ENCODE results near the gene IL1RAP.

The IL1RAP gene

DNA sequence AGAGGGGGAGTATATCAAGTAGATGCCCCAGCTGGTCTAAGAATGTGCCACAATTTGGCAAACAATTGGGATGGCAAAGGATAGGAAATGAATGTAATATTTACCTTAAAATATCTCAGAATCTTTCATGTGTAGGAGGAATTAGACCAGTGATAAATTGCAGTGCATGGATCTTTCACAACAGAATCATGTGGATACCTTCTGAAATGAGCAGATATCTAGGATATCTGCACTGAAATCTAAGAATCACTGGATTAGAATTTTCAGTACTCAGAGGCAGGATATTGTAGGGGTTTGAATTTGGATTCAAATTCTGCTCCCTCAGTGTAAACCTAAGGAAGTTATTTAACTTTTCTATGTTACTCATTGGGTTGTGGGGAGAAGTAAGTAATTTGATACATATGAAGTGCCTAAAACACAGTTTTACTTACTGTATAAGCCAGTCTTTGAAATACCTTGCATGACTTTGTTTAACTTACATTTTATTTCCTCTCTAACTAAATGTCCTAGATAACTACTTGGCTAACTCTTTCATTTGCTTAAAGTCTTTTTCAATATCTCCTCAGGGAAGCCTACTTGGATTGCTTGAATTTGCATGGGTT is 8.8 kb downstream of the IL1RAP start:
- DNase-seq: no peak
- Mint-ChIP-seq H3K36me3 (peaks cover 7% of the 10 kb centered on the region), H3K27me3 (no peaks in the 10 kb centered on the region), H3K4me3 (no peak overlapping the region), H3K27ac (no peak overlapping the region), H3K9me3 (no peaks in the 10 kb centered on the region), H3K4me1 (no peaks in the 10 kb centered on the region)
- CTCF ChIA-PET: no interaction called here

DNA sequence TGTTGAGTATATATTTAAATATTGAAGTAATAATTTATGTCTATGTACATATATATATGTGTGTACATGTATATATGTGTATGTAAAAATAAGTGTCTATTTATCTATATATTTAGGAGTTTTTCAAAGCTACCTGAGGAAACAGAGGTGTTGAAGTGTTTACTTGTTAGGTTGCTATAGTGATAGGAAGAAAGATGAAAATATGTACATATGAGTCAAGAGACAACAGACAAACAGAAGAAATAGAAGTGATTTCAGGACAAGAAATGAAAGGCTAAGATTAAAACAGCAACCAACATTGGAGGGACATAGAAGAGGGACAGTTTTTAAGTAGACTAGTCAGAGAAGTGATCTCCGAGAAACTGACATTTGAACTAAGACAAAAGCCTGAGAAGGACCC is 11.1 kb downstream of the IL1RAP start:
- no peaks in the 10 kb centered on the region for H3K9me3 Mint-ChIP-seq
- H3K4me3 Mint-ChIP-seq: no peak overlapping the region
- peaks cover 5% of the 10 kb centered on the region for H3K36me3 Mint-ChIP-seq
- no peaks in the 10 kb centered on the region for H3K27me3 Mint-ChIP-seq
- CTCF ChIA-PET: no interaction called here
- no peaks in the 10 kb centered on the region for H3K4me1 Mint-ChIP-seq
- H3K27ac Mint-ChIP-seq: no peak overlapping the region
- DNase-seq: no peak

DNA sequence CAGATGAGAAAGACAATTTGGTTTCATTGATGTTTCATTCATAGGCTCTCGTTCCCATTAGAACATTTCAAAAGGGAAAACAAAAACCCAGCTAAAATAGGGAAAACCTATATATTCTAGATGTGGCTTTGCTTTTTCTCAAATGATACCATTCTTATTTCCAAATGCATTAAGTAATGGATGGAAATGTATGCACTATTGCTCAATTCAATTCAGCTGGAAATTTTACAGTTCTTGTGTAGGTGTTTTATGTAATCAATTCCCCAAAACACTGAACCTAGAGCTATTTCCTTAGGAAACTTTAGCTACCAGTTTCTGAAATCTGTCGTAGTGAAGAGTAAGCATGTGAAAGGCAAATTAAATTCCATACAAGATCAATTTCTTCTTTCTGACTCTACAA is 11.7 kb downstream of the IL1RAP start:
- H3K9me3 Mint-ChIP-seq: no peaks in the 10 kb centered on the region
- peaks cover 7% of the 10 kb centered on the region for H3K36me3 Mint-ChIP-seq
- H3K4me3 Mint-ChIP-seq: no peak overlapping the region
- no peak overlapping the region for H3K27ac Mint-ChIP-seq
- no peaks in the 10 kb centered on the region for H3K4me1 Mint-ChIP-seq
- CTCF ChIA-PET: no interaction called here
- no peak for DNase-seq
- H3K27me3 Mint-ChIP-seq: no peaks in the 10 kb centered on the region

DNA sequence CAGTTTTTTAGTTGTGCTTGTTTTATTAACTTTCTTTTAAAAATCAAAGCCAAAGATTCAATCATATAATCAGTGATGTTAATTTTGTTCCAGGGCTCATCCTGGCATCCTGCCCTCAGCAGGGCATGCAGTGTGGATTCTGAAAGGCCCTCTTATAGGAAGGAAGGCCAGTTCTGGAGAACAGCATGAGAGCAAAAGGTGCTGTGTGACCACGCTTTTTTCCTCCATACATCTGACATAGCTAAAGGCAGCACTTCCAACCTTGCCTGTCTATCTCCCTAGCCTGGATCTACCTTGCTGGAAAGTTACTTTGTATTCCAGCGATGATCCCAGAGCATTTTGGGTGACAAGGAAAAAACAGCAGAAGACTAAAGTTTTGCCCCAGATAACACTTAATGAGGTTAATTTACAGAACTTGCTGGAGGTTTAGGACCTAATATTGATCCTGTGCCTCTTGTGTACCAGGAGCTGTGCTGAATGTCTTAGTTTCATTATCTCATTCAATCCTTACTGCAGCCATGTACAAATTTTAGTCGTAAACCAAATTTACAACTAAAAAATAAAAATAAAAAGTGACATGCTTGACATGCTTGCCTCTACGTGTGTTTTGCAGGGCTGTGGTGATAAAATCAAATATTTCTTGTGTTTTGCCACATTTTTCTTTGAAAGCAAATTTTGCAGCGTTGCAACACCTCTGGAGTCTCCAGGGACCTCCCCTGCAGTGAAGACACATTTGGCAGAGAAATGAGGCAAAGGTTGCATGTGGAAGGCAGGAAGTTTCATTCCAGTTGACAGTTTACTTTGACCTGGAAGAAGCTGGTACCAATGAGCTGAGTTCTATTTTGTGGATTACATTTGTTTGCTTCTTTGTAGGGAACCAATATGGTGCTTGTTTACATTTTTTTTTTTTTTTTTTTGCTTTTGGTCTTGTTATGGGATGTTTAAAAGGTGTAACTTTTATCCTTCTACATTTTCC is 13.2 kb downstream of the IL1RAP start:
- Mint-ChIP-seq H3K36me3 (peaks cover 8% of the 10 kb centered on the region), H3K27me3 (no peaks in the 10 kb centered on the region), H3K9me3 (no peaks in the 10 kb centered on the region), H3K4me1 (no peaks in the 10 kb centered on the region), H3K27ac (no peak overlapping the region), H3K4me3 (no peak overlapping the region)
- no peak for DNase-seq
- CTCF ChIA-PET: interaction anchor here (1.0 to 1.4 kb wide), 2 partner anchors 12 to 170 kb away, joined by 4 to 5 read pairs; no protein-coding TSS in a partner anchor

DNA sequence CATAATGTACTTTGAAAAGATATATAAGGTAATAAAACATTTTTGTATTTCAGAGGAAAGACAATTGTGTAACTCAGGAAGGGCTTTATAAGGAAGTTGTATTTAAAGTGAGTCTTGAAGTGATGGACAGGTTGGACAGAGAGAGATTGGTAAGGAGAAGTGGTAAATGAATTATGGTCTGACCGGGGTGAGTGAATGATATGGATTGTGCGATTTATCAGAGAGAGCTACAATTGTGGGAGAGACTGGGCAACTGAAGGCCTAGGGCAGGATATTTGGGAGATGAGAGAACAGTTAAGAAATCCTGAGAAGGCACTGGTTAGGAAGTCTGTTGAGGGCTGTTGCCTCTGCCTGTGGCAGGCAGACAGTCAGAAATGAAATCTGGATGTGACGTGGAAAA is 14.8 kb downstream of the IL1RAP start:
- no peaks in the 10 kb centered on the region for H3K27me3 Mint-ChIP-seq
- H3K4me1 Mint-ChIP-seq: no peaks in the 10 kb centered on the region
- DNase-seq: no peak
- H3K9me3 Mint-ChIP-seq: no peaks in the 10 kb centered on the region
- H3K36me3 Mint-ChIP-seq: peaks cover 9% of the 10 kb centered on the region
- H3K4me3 Mint-ChIP-seq: no peak overlapping the region
- no peak overlapping the region for H3K27ac Mint-ChIP-seq
- CTCF ChIA-PET: no interaction called here

DNA sequence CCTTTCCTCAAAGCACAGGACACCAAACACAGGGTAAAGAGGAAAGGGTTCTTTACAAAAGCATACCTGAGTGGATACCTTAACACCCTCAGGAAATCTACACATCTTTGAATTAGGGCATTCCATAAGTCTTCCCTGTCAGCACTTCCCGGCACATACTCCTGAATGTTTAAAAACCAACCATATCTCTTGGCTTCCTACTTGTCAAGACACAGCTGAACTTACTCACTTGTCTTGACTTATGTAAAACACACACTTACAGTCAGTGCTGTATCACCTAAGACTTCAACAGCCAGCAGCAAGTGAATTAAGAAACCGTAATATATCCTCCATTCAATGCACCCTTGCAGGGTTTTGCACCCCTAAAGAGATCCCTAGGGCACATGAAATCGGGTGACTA is 17.5 kb downstream of the IL1RAP start:
- Mint-ChIP-seq H3K27me3 (no peaks in the 10 kb centered on the region), H3K9me3 (no peaks in the 10 kb centered on the region), H3K4me3 (no peak overlapping the region), H3K27ac (no peak overlapping the region), H3K36me3 (peaks cover 9% of the 10 kb centered on the region), H3K4me1 (no peaks in the 10 kb centered on the region)
- no peak for DNase-seq
- CTCF ChIA-PET: no interaction called here

DNA sequence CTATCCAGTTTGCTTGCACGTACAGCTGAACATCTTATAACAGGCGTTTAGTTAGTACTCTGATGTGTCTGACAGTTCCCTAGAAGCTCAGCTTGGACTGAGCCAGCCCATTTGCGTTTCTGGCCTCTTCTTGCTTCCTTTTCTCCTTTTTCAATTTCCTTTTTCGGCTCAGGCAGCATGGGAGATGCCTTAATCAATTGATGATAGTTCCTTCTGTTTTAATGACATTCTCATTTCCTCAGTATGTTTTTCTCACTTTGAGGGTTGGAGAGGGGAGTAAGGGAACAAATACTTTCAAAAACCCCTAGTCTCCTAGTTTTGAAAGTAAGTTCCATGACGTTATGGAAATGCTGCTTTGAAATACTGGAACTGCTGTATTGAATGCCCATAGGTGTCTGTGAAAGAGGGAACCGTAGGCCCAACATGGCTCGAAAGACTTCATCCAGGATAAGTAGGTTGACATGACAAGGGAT is 18.9 kb downstream of the IL1RAP start:
- no peaks in the 10 kb centered on the region for H3K27me3 Mint-ChIP-seq
- CTCF ChIA-PET: no interaction called here

DNA sequence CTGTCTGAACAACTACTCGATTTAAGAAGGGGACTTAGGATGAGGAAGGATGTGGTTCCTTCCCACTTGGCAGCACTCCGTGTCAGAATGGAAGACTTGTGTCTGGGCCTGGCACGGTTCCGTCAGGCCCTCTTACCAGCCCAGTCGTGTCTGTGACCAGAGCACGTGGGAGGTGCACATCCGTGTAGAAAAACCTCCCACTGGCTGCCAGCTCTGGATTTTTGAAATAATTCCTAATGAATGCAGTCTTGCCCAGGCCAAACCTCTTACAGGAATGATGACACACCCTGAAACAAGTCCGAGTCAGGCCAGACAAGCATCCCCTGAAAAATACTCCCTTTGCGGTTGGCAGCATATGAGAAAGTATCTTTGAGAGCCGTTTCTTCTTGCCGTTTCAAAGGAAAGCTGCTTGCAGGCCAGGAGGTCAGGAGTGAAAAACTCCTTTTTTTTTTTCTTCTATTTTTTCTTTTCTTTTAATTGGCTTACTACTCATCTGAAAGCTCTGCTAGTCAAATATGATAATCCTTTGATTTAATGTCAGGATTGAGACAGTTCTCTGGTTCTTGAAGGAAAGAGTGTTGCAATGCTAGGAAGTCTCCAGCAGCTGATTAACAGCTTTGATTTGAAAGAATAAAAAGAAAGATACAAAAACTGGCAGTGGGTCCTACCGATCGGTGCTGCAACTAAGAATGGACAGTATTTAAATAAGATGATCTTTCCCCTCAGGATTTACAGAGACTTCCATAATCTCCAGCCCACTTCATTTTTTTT is 19.8 kb downstream of the IL1RAP start:
- DNase-seq: no peak
- H3K27me3 Mint-ChIP-seq: no peaks in the 10 kb centered on the region
- no peak overlapping the region for H3K27ac Mint-ChIP-seq
- no peaks in the 10 kb centered on the region for H3K9me3 Mint-ChIP-seq
- H3K4me3 Mint-ChIP-seq: no peak overlapping the region
- peaks cover 9% of the 10 kb centered on the region for H3K36me3 Mint-ChIP-seq
- peaks cover 6% of the 10 kb centered on the region for H3K4me1 Mint-ChIP-seq
- CTCF ChIA-PET: interaction anchor here (0.8 kb wide), 1 partner anchor 20 kb away, joined by 3 read pairs; no protein-coding TSS in a partner anchor

More for the DNA sequence above, 18.9 kb downstream of the IL1RAP start:
- H3K9me3 Mint-ChIP-seq: no peaks in the 10 kb centered on the region
- DNase-seq: no peak
- H3K27ac Mint-ChIP-seq: no peak overlapping the region
- H3K36me3 Mint-ChIP-seq: peaks cover 9% of the 10 kb centered on the region
- no peak overlapping the region for H3K4me3 Mint-ChIP-seq
- H3K4me1 Mint-ChIP-seq: peaks cover 1% of the 10 kb centered on the region

DNA sequence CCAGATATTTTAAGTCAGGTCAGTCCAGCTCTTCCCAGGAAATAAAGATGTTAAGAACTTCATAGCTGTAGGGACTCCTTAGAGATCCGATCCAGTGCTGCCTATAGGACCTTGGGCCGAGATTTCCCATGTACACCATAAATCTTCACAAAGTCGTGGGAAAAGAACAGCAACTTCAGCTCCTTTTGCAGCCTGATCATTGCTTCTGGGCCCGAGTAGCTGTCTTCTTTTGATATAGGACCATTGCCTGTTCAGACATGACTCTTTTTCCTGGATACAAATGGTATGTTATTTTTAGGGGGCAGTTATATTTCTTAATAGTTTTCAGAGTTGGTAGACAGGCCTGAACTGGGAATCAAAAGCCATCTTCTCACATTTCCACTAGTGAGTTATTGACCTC is 20.5 kb downstream of the IL1RAP start:
- CTCF ChIA-PET: interaction anchor here (0.8 kb wide), 1 partner anchor 21 kb away, joined by 3 read pairs; no protein-coding TSS in a partner anchor
- Mint-ChIP-seq H3K36me3 (peaks cover 7% of the 10 kb centered on the region), H3K27me3 (no peaks in the 10 kb centered on the region), H3K27ac (no peak overlapping the region), H3K4me3 (no peak overlapping the region), H3K9me3 (no peaks in the 10 kb centered on the region), H3K4me1 (peaks cover 8% of the 10 kb centered on the region)
- DNase-seq: no peak

DNA sequence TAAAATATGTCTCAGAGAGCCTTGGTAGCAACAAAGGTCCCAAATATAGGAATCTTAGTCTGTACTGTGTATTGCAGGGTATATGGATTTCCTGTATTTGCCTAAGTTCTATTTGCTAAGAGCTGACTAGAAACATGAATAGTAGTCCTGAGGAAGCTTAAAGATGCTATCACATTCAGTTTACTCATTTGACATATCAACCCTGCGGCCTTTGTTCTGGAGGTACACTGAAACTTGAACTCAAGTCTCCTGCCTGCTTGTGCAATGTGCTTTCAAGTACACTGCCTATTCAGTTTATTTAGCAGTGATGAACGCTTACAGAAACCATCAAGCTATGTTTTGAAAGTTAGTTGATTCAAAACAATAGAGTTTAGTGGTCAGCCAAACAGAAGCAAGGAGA is 21.1 kb downstream of the IL1RAP start:
- no peak overlapping the region for H3K27ac Mint-ChIP-seq
- H3K27me3 Mint-ChIP-seq: no peaks in the 10 kb centered on the region
- H3K9me3 Mint-ChIP-seq: no peaks in the 10 kb centered on the region
- CTCF ChIA-PET: no interaction called here
- peaks cover 8% of the 10 kb centered on the region for H3K36me3 Mint-ChIP-seq
- no peak overlapping the region for H3K4me3 Mint-ChIP-seq
- DNase-seq: no peak
- H3K4me1 Mint-ChIP-seq: peaks cover 8% of the 10 kb centered on the region

DNA sequence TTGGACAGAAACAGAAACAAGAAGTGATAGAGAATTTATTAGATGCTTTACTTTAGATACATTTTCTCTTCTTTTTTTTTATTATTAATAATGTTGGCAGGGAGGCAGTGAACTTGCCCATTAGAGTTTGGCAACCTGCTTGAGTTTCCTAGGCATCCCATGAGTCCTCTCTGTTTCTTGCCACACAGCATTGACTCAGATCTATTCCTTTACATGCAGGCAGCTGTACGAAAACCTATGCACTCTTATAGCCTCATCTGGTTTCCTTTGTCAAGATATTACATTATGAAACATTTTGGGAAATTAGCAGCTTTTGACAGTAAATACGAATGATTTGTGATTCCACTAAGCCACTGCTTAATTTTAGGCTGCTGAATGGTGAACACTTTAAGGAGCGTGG is 23.3 kb downstream of the IL1RAP start:
- no peaks in the 10 kb centered on the region for H3K27me3 Mint-ChIP-seq
- H3K4me3 Mint-ChIP-seq: no peak overlapping the region
- CTCF ChIA-PET: no interaction called here
- no peak overlapping the region for H3K27ac Mint-ChIP-seq
- peaks cover 8% of the 10 kb centered on the region for H3K36me3 Mint-ChIP-seq
- no peak for DNase-seq
- H3K4me1 Mint-ChIP-seq: peaks cover 8% of the 10 kb centered on the region
- H3K9me3 Mint-ChIP-seq: no peaks in the 10 kb centered on the region

DNA sequence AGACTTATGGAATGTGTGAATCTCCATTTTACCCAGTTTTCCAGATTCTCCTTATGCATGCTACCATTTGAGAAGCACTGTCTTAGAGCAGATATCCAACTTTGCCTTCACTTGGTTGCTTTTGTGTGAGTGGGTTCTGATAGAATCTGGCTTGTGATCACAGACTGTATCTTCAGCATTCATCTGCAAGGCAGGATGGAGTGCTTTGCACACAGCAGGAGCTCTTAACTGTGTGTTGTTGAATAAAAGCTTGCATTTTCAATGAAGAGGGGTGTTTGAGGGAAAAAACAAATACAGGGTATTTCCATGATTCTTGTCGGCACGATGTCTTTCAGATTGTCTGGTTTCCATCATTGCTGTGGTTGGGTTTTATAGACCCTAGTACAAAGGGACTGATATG is 24.4 kb downstream of the IL1RAP start:
- H3K9me3 Mint-ChIP-seq: no peaks in the 10 kb centered on the region
- H3K4me1 Mint-ChIP-seq: peaks cover 8% of the 10 kb centered on the region
- no peak overlapping the region for H3K4me3 Mint-ChIP-seq
- no peak overlapping the region for H3K27ac Mint-ChIP-seq
- peaks cover 6% of the 10 kb centered on the region for H3K36me3 Mint-ChIP-seq
- H3K27me3 Mint-ChIP-seq: no peaks in the 10 kb centered on the region
- CTCF ChIA-PET: no interaction called here
- DNase-seq: no peak

DNA sequence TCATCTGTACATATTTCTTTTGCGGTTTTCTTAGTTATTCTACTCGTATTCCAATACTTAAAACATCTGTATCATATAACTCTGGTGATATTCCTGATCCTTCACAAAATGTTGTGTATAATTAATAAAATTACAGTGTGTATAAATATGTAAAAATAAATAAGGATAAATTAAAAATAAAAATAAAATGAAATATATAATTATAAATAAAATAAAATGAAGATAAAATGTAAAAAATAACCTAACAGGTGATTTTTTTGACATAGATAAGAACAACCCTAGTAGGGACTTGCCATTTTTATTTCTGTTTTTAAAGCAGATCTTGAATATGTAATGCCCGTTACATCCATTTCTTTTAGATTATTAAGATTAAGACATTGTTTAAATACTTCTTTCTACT is 25.6 kb downstream of the IL1RAP start:
- DNase-seq: no peak
- CTCF ChIA-PET: no interaction called here

DNA sequence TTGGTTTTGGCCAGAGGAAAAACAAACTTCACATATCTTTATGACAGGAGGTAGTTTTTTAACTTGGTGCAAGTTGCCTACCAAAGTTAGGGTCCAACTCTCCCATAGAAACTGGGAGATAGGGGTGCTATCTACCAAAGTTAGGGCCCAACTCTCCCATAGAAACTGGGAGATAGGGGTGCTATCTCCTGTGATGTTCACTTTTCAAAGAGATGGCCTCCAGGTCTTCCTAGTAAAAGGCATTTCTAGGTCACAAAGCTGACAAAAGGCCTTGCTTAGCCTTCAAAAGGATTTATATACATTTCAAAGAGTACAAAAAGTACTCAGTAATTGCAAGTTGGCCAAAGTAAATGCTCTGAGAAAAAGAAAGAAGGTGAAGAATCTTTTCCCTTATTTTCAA is 27.1 kb downstream of the IL1RAP start:
- CTCF ChIA-PET: no interaction called here

More for the DNA sequence above, 25.6 kb downstream of the IL1RAP start:
- no peak overlapping the region for H3K4me3 Mint-ChIP-seq
- H3K9me3 Mint-ChIP-seq: no peaks in the 10 kb centered on the region
- peaks cover 6% of the 10 kb centered on the region for H3K36me3 Mint-ChIP-seq
- no peaks in the 10 kb centered on the region for H3K27me3 Mint-ChIP-seq
- peaks cover 8% of the 10 kb centered on the region for H3K4me1 Mint-ChIP-seq
- no peak overlapping the region for H3K27ac Mint-ChIP-seq

More for the DNA sequence above, 27.1 kb downstream of the IL1RAP start:
- Mint-ChIP-seq H3K9me3 (no peaks in the 10 kb centered on the region), H3K4me3 (no peak overlapping the region), H3K27ac (no peak overlapping the region), H3K4me1 (peaks cover 8% of the 10 kb centered on the region), H3K36me3 (peaks cover 6% of the 10 kb centered on the region), H3K27me3 (no peaks in the 10 kb centered on the region)
- DNase-seq: no peak
